Smooth muscle cell (in vitro differentiated cells): ENCODE results near the gene CHST6. TPM values are rescaled to one million over a fixed set of nuclear protein-coding genes. Genes with fewer than 3 reads are reported as not detected.
"Not testable (repeated sequence)": the region's sequence is repeated elsewhere in the genome, so short reads cannot be mapped to it uniquely, and the experiment has no call there.

Experiments
- DNase-seq: peaks from one replicate; lab custom pipeline; 2025; ENCODE audit not compliant: unreplicated experiment; lab: John Stamatoyannopoulos, UW
- H2AFZ ChIP-seq: fragments of 200-600 bp; sonication (generic); 2 replicates; pipeline ENCODE4 v1.6.0; 2016; ENCODE audit warnings: antibody characterized with exemption, low read depth, mild to moderate bottlenecking
- H3F3A ChIP-seq: fragments of 200-600 bp; sonication (generic); 2 replicates; pipeline ENCODE4 v1.6.0; 2017; ENCODE audit warnings: antibody characterized with exemption, low read depth
- H3K27ac ChIP-seq: fragments of 200-600 bp; sonication (generic); 2 replicates; pipeline ENCODE4 v1.5.1; 2016; ENCODE audit warnings: low read depth, mild to moderate bottlenecking
- H3K27me3 ChIP-seq: fragments of 200-600 bp; sonication (generic); 2 replicates; pipeline ENCODE4 v1.6.1; 2016; ENCODE audit warnings: low read depth, mild to moderate bottlenecking
- H3K36me3 ChIP-seq: fragments of 200-600 bp; sonication (generic); 2 replicates; pipeline ENCODE4 v1.5.1; 2016; ENCODE audit warnings: low read depth
- H3K4me1 ChIP-seq: fragments of 200-600 bp; sonication (generic); 2 replicates; pipeline ENCODE4 v1.5.1; 2016; ENCODE audit warnings: low read depth
- H3K4me2 ChIP-seq: fragments of 200-600 bp; sonication (generic); 2 replicates; pipeline ENCODE4 v1.6.0; 2016; ENCODE audit warnings: mild to moderate bottlenecking
- H3K4me3 ChIP-seq: fragments of 200-600 bp; sonication (generic); 2 replicates; pipeline ENCODE4 v1.5.1; 2016; ENCODE audit warnings: mild to moderate bottlenecking
- H3K79me2 ChIP-seq: fragments of 200-600 bp; sonication (generic); 2 replicates; pipeline ENCODE4 v1.6.0; 2016; ENCODE audit warnings: low read depth, mild to moderate bottlenecking
- H3K9ac ChIP-seq: fragments of 200-600 bp; sonication (generic); 2 replicates; pipeline ENCODE4 v1.6.0; 2016; ENCODE audit warnings: low read depth
- H3K9me3 ChIP-seq: fragments of 200-600 bp; sonication (generic); replicated peaks from 2 replicates; pipeline ENCODE4 v1.5.1; 2016; ENCODE audit warnings: low read depth
- H4K20me1 ChIP-seq: fragments of 200-600 bp; sonication (generic); 2 replicates; pipeline ENCODE4 v1.6.0; 2016; ENCODE audit warnings: low read depth
- CTCF ChIP-seq: fragments of 200-600 bp; sonication (generic); IDR thresholded peaks from 2 replicates; pipeline ENCODE4 v1.5.1; 2017; ENCODE audit warnings: borderline replicate concordance, mild to moderate bottlenecking, antibody characterized with exemption; ENCODE audit not compliant: insufficient read depth, poor library complexity, severe bottlenecking
- WGBS: methylation state at CpG from one replicate; pipeline ENCODE4 v1.1.7; 2016; ENCODE audit warnings: low lambda C conversion rate; 5-methylcytosine and 5-hydroxymethylcytosine counted together
- polyA plus RNA-seq: library from polyadenylated mRNA; unstranded; fragments of >200 nt; fragmentation: Nextera tagmentation; extraction: Ambion mirVana; gene quantifications from 2 replicates; pipeline ENCODE4 v1.2.1, GENCODE V29; 2016
- total RNA-seq: library from RNA; depleted of rRNA; stranded (reverse); fragments of >200 nt; gene quantifications from 2 replicates; pipeline ENCODE4 v1.2.3, GENCODE V29; 2014

CHST6 gene
- total and polyA plus RNA-seq, 2 experiments from 2014 or later: 2.0 to 2.6 TPM

GRCh38 chr16:75501359-75501758 lies 6.1 kb upstream of the CHST6 start:
- Histone ChIP-seq H2AFZ (no peak overlapping the region), H3K9me3 (no peaks in the 10 kb centered on the region), H3K36me3 (no peaks in the 10 kb centered on the region), H3K9ac (no peak overlapping the region), H3K79me2 (no peaks in the 10 kb centered on the region), H3F3A (no peaks in the 10 kb centered on the region), H4K20me1 (no peaks in the 10 kb centered on the region), H3K4me1 (no peaks in the 10 kb centered on the region), H3K27me3 (no peaks in the 10 kb centered on the region), H3K27ac (no peak overlapping the region), H3K4me2 (no peak overlapping the region), H3K4me3 (no peak overlapping the region)
- 90% methylated on average over 5 of the region's 5 CpGs for WGBS
- TF ChIP-seq CTCF: no peak
- no peak for DNase-seq

- H3K27me3 ChIP-seq, H3K27ac ChIP-seq, H3K9me3 ChIP-seq, H3K9ac ChIP-seq, H4K20me1 ChIP-seq, DNase-seq, H3K36me3 ChIP-seq, H3K4me2 ChIP-seq, H3K4me1 ChIP-seq, H3K4me3 ChIP-seq, H2AFZ ChIP-seq, H3K79me2 ChIP-seq, H3F3A ChIP-seq: not testable (repeated sequence)
- WGBS: 86% methylated on average over 12 of the region's 13 CpGs
These were observed 3.5 kb upstream of the CHST6 start for GRCh38 chr16:75498605-75499322.

- no peak overlapping the region for H3K9ac ChIP-seq
- no peaks in the 10 kb centered on the region for H3K79me2 ChIP-seq
- peaks cover 4% of the 10 kb centered on the region for H3K27me3 ChIP-seq
- no peaks in the 10 kb centered on the region for H3K9me3 ChIP-seq
- H3K4me3 ChIP-seq: no peak overlapping the region
- H3F3A ChIP-seq: no peaks in the 10 kb centered on the region
- H3K36me3 ChIP-seq: no peaks in the 10 kb centered on the region
- H3K4me1 ChIP-seq: peaks cover 5% of the 10 kb centered on the region
- TF ChIP-seq CTCF: no peak
- no peaks in the 10 kb centered on the region for H4K20me1 ChIP-seq
- H2AFZ ChIP-seq: no peak overlapping the region
- DNase-seq: no peak
- no peak overlapping the region for H3K27ac ChIP-seq
- H3K4me2 ChIP-seq: no peak overlapping the region
- WGBS: 90% methylated on average over 4 of the region's 4 CpGs
These were observed 2.3 kb upstream of the CHST6 start for GRCh38 chr16:75497558-75497957.

- Histone ChIP-seq H3K4me2 (peak overlapping the region; percentile 98), H3K36me3 (no peaks in the 10 kb centered on the region), H3K27me3 (peaks cover 4% of the 10 kb centered on the region), H4K20me1 (no peaks in the 10 kb centered on the region), H3K4me1 (peaks cover 5% of the 10 kb centered on the region), H3K79me2 (no peaks in the 10 kb centered on the region), H3F3A (no peaks in the 10 kb centered on the region), H3K9me3 (no peaks in the 10 kb centered on the region), H3K9ac (no peak overlapping the region), H3K27ac (no peak overlapping the region), H3K4me3 (peak overlapping the region; percentile 62), H2AFZ (peak overlapping the region; percentile 98)
- 4% methylated on average over 26 of the region's 26 CpGs for WGBS
- DNase-seq: no peak
- TF ChIP-seq CTCF: no peak
These were observed 573 bp downstream of the CHST6 start for GRCh38 chr16:75494661-75495075.
